ENCODE measurements around the gene PGBD1. TPM values are rescaled to one million over a fixed set of nuclear protein-coding genes. Genes with fewer than 3 reads are reported as not detected.
"Not testable (repeated sequence)": the region's sequence is repeated elsewhere in the genome, so short reads cannot be mapped to it uniquely, and the experiment has no call there.

Gene PGBD1
- total RNA-seq, 1 experiment from 2014 or later = 9.0 TPM

DNA sequence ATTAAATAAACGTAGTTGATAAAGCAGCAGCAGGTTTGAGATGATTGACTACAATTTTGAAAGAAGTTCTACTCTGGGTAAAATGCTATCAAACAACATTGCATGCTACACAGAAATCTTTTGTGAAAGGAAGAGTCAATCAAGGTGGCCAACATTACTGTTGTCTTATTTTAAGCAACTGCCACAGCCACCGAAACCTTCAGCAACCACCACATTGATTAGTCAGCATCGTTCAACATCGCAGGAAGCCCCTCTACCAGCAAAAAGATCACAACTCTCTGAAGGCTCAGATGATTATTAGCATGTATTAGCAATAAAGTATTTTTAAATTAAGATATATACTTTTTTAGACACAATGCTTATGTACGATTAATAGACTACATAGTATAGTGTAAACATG is 14.0 kb downstream of the PGBD1 start:
- Histone ChIP-seq H3K36me3 (ENCODE audit: low read depth, low read length) (peaks cover under 1% of the 10 kb centered on the region; the same call in 1 of the 2 replicates), H3K4me2 (ENCODE audit: low read length) (no peak overlapping the region), H3K4me1 (ENCODE audit: insufficient read depth, low read length) (no peaks in the 10 kb centered on the region), H3K27ac (ENCODE audit: low read length) (no peak overlapping the region), H3K4me3 (ENCODE audit: low read length) (no peak overlapping the region), H4K20me1 (ENCODE audit: low read length) (no peaks in the 10 kb centered on the region), H3K27me3 (ENCODE audit: low read length) (no peaks in the 10 kb centered on the region), H2AFZ (ENCODE audit: low read length) (no peak overlapping the region), H3K79me2 (ENCODE audit: low read length) (no peaks in the 10 kb centered on the region), H3F3A (ENCODE audit: low read length, unreplicated experiment) (no peaks in the 10 kb centered on the region), H3K9ac (ENCODE audit: low read length) (no peak overlapping the region), H3K9me3 (ENCODE audit: low read length) (no peaks in the 10 kb centered on the region), H3K9me2 (replicated peaks; ENCODE audit: low read length) (no peaks in the 10 kb centered on the region)
- intact Hi-C loops (cut with micrococcal nuclease) = no loop called here
- TF ChIP-seq EZH2phosphoT487 (IDR thresholded peaks at IDR 0.05; ENCODE audit: borderline replicate concordance, low read length) = no peak
- TF ChIP-seq EZH2 (IDR thresholded peaks at IDR 0.05; ENCODE audit: low read length, unreplicated experiment) = no peak
- TF ChIP-seq, protein P1, sequence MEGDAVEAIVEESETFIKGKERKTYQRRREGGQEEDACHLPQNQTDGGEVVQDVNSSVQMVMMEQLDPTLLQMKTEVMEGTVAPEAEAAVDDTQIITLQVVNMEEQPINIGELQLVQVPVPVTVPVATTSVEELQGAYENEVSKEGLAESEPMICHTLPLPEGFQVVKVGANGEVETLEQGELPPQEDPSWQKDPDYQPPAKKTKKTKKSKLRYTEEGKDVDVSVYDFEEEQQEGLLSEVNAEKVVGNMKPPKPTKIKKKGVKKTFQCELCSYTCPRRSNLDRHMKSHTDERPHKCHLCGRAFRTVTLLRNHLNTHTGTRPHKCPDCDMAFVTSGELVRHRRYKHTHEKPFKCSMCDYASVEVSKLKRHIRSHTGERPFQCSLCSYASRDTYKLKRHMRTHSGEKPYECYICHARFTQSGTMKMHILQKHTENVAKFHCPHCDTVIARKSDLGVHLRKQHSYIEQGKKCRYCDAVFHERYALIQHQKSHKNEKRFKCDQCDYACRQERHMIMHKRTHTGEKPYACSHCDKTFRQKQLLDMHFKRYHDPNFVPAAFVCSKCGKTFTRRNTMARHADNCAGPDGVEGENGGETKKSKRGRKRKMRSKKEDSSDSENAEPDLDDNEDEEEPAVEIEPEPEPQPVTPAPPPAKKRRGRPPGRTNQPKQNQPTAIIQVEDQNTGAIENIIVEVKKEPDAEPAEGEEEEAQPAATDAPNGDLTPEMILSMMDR (conservative IDR thresholded peaks at IDR 0.05; ENCODE audit: low read depth, low read length) = no peak
- DNase-seq = no peak
- no peak for ATAC-seq
- ChIA-PET POLR2A (ENCODE audit: unreplicated experiment) (no interaction called here), CTCF (no interaction called here)
- BruUV-seq (replicated peaks) = no TSS peak

DNA sequence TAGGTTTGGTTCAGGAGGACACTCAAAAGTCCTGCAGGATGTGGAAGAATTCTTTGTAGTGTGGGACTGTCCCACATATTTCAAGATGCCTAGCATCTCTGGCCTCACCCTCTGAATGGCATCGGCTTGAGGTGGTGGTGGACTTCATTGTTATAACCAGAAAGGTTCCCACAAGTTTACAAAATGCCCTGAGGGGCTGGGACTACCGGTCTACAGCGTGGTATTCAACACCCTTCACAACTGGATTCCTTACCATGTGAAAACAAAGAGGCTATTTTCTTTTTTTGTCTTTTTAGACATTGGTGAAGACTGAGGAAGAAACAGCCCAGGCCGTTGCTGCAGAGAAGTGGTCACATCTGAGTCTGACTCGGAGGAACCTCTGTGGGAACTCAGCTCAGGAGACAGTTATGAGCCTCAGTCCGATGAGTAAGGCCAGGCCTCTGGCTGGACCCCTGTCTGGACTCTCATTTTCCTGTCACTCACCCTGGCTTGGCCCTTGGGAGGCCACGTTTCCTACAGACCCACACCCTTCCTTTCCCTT is 15.2 kb downstream of the PGBD1 start:
- no peaks in the 10 kb centered on the region for H3K27me3 ChIP-seq (ENCODE audit: low read length)
- intact Hi-C loops (cut with micrococcal nuclease) = no loop called here
- H2AFZ ChIP-seq (ENCODE audit: low read length) = no peak overlapping the region
- H3K36me3 ChIP-seq (ENCODE audit: low read depth, low read length) = 0 out of 2 replicates have a peak, but pooled peaks cover 8% of the 10 kb centered on the region
- H3K4me3 ChIP-seq (ENCODE audit: low read length) = no peak overlapping the region
- H3K9ac ChIP-seq (ENCODE audit: low read length) = no peak overlapping the region
- ChIA-PET CTCF (no interaction called here), POLR2A (ENCODE audit: unreplicated experiment) (no interaction called here)
- no peaks in the 10 kb centered on the region for H4K20me1 ChIP-seq (ENCODE audit: low read length)
- no peaks in the 10 kb centered on the region for H3K79me2 ChIP-seq (ENCODE audit: low read length)
- H3K9me2 ChIP-seq (replicated peaks; ENCODE audit: low read length) = no peaks in the 10 kb centered on the region
- TF ChIP-seq EZH2phosphoT487 (IDR thresholded peaks at IDR 0.05; ENCODE audit: borderline replicate concordance, low read length) (no peak), EZH2 (IDR thresholded peaks at IDR 0.05; ENCODE audit: low read length, unreplicated experiment) (no peak)
- TF ChIP-seq, protein P1 (conservative IDR thresholded peaks at IDR 0.05; ENCODE audit: low read depth, low read length) = no peak
- no peak overlapping the region for H3K4me2 ChIP-seq (ENCODE audit: low read length)
- H3K4me1 ChIP-seq (ENCODE audit: insufficient read depth, low read length) = no peaks in the 10 kb centered on the region
- no peaks in the 10 kb centered on the region for H3K9me3 ChIP-seq (ENCODE audit: low read length)
- no peak for DNase-seq
- no peak for ATAC-seq
- no peaks in the 10 kb centered on the region for H3F3A ChIP-seq (ENCODE audit: low read length, unreplicated experiment)
- no peak overlapping the region for H3K27ac ChIP-seq (ENCODE audit: low read length)
- no TSS peak for BruUV-seq (replicated peaks)

DNA sequence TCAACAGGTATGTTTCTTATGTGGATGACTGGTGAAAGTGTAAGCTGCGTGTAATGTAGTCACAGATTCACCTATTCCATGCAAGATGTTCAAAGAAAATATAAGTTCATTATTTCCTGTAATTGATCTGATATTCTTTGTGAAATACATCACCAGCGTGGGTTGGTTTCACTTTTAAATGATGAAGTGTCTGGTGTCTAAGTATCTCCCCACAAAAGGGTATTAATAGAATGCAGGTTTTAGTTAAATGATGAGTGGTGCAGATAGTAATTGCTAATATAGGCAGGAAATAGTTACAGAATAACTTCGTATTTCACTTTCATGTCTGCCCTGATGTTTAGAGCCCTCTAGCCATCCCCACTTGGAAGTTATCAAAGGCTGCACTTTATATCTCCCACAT is 22.2 kb downstream of the PGBD1 start:
- intact Hi-C loops (cut with micrococcal nuclease) = no loop called here
- Histone ChIP-seq H3K27ac (ENCODE audit: low read length) (no peak overlapping the region), H3K36me3 (ENCODE audit: low read depth, low read length) (0 out of 2 replicates have a peak, but pooled peaks cover 8% of the 10 kb centered on the region), H2AFZ (ENCODE audit: low read length) (no peak overlapping the region), H4K20me1 (ENCODE audit: low read length) (no peaks in the 10 kb centered on the region), H3F3A (ENCODE audit: low read length, unreplicated experiment) (no peaks in the 10 kb centered on the region), H3K4me1 (ENCODE audit: insufficient read depth, low read length) (no peaks in the 10 kb centered on the region), H3K4me3 (ENCODE audit: low read length) (no peak overlapping the region), H3K4me2 (ENCODE audit: low read length) (no peak overlapping the region), H3K9me3 (ENCODE audit: low read length) (no peaks in the 10 kb centered on the region), H3K9me2 (replicated peaks; ENCODE audit: low read length) (no peaks in the 10 kb centered on the region), H3K9ac (ENCODE audit: low read length) (no peak overlapping the region), H3K27me3 (ENCODE audit: low read length) (no peaks in the 10 kb centered on the region), H3K79me2 (ENCODE audit: low read length) (no peaks in the 10 kb centered on the region)
- no peak for TF ChIP-seq EZH2 (IDR thresholded peaks at IDR 0.05; ENCODE audit: low read length, unreplicated experiment)
- TF ChIP-seq, protein P1 (conservative IDR thresholded peaks at IDR 0.05; ENCODE audit: low read depth, low read length) = no peak
- no peak for TF ChIP-seq EZH2phosphoT487 (IDR thresholded peaks at IDR 0.05; ENCODE audit: borderline replicate concordance, low read length)
- DNase-seq = no peak
- BruUV-seq (replicated peaks) = no TSS peak
- CTCF ChIA-PET = no interaction called here
- ATAC-seq = no peak
- POLR2A ChIA-PET (ENCODE audit: unreplicated experiment) = no interaction called here

DNA sequence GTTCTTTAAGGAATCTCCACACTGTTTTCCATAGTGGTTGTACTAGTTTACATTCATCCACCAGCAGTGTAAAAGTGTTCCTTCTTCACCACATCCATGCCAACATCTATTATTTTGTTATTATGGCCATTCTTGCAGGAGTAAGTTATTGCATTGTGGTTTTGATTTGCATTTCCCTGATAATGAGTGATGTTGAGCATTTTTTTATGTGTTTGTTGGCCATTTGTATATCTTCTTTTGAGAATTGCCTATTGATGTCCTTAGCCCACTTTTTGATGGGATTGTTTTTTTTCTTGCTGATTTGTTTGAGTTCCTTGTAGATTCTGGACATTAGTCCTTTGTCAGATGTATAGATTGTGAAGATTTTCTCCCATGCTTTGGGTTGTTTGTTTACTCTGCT is 25.0 kb downstream of the PGBD1 start:
- H3K9me3 ChIP-seq (ENCODE audit: low read length); H3K27me3 ChIP-seq (ENCODE audit: low read length); CTCF ChIA-PET; H3K27ac ChIP-seq (ENCODE audit: low read length); H2AFZ ChIP-seq (ENCODE audit: low read length); POLR2A ChIA-PET (ENCODE audit: unreplicated experiment); H3K9me2 ChIP-seq (replicated peaks; ENCODE audit: low read length); H3K4me1 ChIP-seq (ENCODE audit: insufficient read depth, low read length); H4K20me1 ChIP-seq (ENCODE audit: low read length); H3K4me2 ChIP-seq (ENCODE audit: low read length); H3K4me3 ChIP-seq (ENCODE audit: low read length); DNase-seq; H3K36me3 ChIP-seq (ENCODE audit: low read depth, low read length); H3K9ac ChIP-seq (ENCODE audit: low read length); H3F3A ChIP-seq (ENCODE audit: low read length, unreplicated experiment); BruUV-seq (replicated peaks); ATAC-seq; H3K79me2 ChIP-seq (ENCODE audit: low read length); intact Hi-C loops (cut with micrococcal nuclease): not testable (repeated sequence)
